Measurements from ENCODE around the gene MRPL12.

DNA sequence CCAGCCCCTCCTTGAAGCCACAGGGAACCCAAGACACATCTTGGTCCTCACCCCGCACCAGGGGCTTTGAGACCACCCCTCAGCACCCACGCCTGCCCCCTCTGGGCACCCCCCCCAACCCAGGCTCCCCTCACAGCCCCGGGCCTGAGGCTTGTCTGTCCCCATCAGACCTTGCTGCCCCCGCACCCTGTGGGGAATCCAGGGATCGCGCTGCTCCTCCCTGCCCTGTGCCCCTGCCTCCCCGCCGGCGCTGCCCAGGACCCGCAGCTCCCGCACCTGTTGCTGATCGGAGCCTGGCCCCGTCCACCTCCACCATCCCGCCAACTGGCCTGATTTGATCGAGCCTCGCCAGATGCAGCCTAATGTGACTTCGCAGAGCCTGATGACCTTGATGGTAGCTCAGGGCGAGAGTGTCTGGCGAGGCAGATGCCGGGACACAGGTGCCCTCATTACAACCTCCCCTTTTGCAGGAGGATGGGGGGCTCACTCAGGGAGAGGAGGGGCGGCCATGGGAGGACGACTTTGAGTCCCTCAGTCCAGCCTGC lies 38.0 kb downstream of the MRPL12 start:
- TF ChIP-seq, protein P1, sequence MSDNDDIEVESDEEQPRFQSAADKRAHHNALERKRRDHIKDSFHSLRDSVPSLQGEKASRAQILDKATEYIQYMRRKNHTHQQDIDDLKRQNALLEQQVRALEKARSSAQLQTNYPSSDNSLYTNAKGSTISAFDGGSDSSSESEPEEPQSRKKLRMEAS (CRISPR knock-in tag; IDR thresholded peaks at IDR 0.05), result no peak
- TF ChIP-seq ZBTB26 (CRISPR knock-in tag; IDR thresholded peaks at IDR 0.05) (no peak), ZNF354B (CRISPR knock-in tag; IDR thresholded peaks at IDR 0.05) (no peak), FOXK1 (CRISPR knock-in tag; IDR thresholded peaks at IDR 0.05; ENCODE audit: borderline replicate concordance) (no peak), OTX1 (CRISPR knock-in tag; IDR thresholded peaks at IDR 0.05) (no peak), YY1 (IDR thresholded peaks at IDR 0.05; ENCODE audit: borderline replicate concordance in 1 of 3, control insufficient read depth in 1 of 3, extremely low read depth in 1 of 3, insufficient read depth in 3 of 3, insufficient read length in 1 of 3, insufficient replicate concordance in 2 of 3, low read depth in 1 of 3, low read length in 2 of 3) (no peak)
